ENCODE measurements around the gene SMOC2. TPM values are rescaled to one million over a fixed set of nuclear protein-coding genes. Genes with fewer than 3 reads are reported as not detected.

Gene SMOC2
- total RNA-seq, 4 donors from 2014 or later: 9.0 to 25.7 (median 15.2) TPM

DNA sequence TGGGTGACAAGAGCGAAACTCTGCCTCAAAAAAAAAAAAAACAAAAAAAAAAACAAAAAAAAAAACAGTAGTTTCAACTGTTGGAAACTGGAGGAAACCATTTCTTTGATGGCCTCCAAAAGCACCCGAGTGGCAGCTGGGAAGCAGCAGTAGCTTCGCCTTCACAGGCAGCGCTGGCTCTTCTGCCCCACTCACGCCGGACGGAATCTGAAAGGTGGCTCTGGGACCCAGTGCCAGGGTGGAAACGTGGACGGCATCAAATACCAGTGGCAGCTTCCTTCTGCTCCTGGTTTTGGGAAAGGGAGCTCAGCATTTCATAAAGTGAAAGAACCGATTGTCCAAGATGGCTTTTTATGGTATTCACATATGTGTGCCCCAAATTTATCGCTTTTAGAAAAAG, 159.4 kb downstream of the SMOC2 start:
- DNase-seq: no peak
- TF ChIP-seq, protein P1, sequence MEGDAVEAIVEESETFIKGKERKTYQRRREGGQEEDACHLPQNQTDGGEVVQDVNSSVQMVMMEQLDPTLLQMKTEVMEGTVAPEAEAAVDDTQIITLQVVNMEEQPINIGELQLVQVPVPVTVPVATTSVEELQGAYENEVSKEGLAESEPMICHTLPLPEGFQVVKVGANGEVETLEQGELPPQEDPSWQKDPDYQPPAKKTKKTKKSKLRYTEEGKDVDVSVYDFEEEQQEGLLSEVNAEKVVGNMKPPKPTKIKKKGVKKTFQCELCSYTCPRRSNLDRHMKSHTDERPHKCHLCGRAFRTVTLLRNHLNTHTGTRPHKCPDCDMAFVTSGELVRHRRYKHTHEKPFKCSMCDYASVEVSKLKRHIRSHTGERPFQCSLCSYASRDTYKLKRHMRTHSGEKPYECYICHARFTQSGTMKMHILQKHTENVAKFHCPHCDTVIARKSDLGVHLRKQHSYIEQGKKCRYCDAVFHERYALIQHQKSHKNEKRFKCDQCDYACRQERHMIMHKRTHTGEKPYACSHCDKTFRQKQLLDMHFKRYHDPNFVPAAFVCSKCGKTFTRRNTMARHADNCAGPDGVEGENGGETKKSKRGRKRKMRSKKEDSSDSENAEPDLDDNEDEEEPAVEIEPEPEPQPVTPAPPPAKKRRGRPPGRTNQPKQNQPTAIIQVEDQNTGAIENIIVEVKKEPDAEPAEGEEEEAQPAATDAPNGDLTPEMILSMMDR (IDR thresholded peaks at IDR 0.05): no peak
- no peak for TF ChIP-seq POLR2A (IDR thresholded peaks at IDR 0.05)
- Histone ChIP-seq H3K9me3 (no peaks in the 10 kb centered on the region), H3K4me3 (replicated peaks in 1 of 3) (no peak overlapping the region), H3K27ac (no peak overlapping the region), H3K27me3 (no peaks in the 10 kb centered on the region), H3K4me1 (no peaks in the 10 kb centered on the region), H3K36me3 (no peaks in the 10 kb centered on the region)
- intact Hi-C loops (cut with DNase I): no loop called here
- WGBS, 2 donors: 97% methylated on average over 11 of the region's 11 CpGs

DNA sequence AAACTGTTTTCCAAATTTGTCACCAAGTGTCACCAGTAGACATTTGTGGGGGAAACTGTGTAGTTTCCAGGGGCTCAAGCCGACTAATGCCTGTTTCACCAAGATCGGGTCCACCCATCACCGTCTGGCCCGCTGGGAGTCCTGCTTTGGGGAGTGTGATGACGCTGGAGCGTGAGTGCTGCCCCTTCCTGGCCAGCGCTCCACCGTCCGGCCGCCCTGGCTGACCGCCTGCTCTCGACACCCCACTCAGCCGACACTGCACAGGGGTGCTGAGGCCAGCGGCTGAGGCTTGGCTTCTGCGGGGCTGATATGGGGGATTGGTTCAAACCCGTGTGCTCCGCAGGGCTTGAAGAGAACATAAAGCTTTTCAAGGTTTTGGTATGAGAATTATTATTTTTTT, 160.1 kb downstream of the SMOC2 start:
- no peaks in the 10 kb centered on the region for H3K27me3 ChIP-seq
- no peak overlapping the region for H3K4me3 ChIP-seq (replicated peaks in 1 of 3)
- DNase-seq: no peak
- H3K27ac ChIP-seq: no peak overlapping the region
- intact Hi-C loops (cut with DNase I): no loop called here
- no peaks in the 10 kb centered on the region for H3K36me3 ChIP-seq
- no peaks in the 10 kb centered on the region for H3K9me3 ChIP-seq
- 84 to 85% methylated on average over 14 to 17 of the region's 17 CpGs for WGBS, 2 donors
- H3K4me1 ChIP-seq: no peaks in the 10 kb centered on the region
- no peak for TF ChIP-seq POLR2A (IDR thresholded peaks at IDR 0.05)
- TF ChIP-seq, protein P1 (IDR thresholded peaks at IDR 0.05): no peak

DNA sequence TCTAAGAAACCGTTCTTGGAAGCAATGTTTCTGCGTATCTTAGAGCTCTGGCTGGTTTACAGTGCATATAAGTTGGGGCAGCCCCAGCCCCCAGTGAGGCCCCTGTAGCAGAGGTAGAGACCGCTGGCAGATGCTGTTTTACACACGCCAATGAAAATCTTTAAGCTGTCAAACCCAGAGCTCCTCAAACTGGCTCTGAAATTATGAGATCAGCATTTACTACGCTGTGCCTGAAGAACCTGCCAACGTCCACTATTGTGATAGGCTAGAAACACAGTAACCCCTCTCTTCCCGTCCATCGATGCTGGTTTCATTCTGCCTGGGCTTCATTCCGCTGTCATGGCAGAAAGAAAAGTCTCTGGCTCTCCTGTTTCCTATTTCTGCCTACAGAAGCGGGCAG, 160.6 kb downstream of the SMOC2 start:
- H3K36me3 ChIP-seq: no peaks in the 10 kb centered on the region
- intact Hi-C loops (cut with DNase I): no loop called here
- no peaks in the 10 kb centered on the region for H3K9me3 ChIP-seq
- no peak overlapping the region for H3K4me3 ChIP-seq (replicated peaks in 1 of 3)
- no peaks in the 10 kb centered on the region for H3K4me1 ChIP-seq
- 79 to 84% methylated on average over 10 of the region's 10 CpGs for WGBS, 2 donors
- H3K27me3 ChIP-seq: no peaks in the 10 kb centered on the region
- no peak overlapping the region for H3K27ac ChIP-seq
- DNase-seq: no peak
- TF ChIP-seq, protein P1 (IDR thresholded peaks at IDR 0.05): no peak
- no peak for TF ChIP-seq POLR2A (IDR thresholded peaks at IDR 0.05)

DNA sequence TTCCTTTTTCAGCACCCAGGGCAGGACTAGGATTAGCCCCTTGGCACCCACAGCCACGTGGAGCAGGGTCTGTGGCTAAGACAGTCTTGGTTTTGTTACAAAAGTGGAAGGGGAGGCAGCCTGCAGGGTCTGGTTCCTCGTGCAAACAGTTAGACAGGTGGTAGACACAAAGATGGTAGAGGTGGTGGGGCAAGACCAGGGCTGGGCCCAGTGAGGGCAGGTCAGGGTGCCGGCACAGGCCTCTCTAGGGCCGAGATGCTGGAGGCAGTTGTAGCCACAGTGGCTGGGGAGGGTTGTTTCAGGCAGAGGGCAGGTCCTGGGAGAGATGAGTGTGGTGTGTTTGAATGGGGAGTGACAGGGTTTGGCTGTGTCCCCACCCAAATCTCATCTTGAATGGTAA, 161.6 kb downstream of the SMOC2 start:
- no peaks in the 10 kb centered on the region for H3K27me3 ChIP-seq
- peaks cover 0 to 5% of the 10 kb centered on the region in 2 donors for H3K4me1 ChIP-seq
- no peaks in the 10 kb centered on the region for H3K9me3 ChIP-seq
- no peak for TF ChIP-seq POLR2A (IDR thresholded peaks at IDR 0.05)
- TF ChIP-seq, protein P1 (IDR thresholded peaks at IDR 0.05): no peak
- WGBS, 2 donors: 91 to 92% methylated on average over 4 of the region's 4 CpGs
- no peaks in the 10 kb centered on the region for H3K36me3 ChIP-seq
- no peak overlapping the region for H3K27ac ChIP-seq
- H3K4me3 ChIP-seq (replicated peaks in 1 of 3): no peak overlapping the region
- no peak for DNase-seq
- intact Hi-C loops (cut with DNase I): no loop called here

DNA sequence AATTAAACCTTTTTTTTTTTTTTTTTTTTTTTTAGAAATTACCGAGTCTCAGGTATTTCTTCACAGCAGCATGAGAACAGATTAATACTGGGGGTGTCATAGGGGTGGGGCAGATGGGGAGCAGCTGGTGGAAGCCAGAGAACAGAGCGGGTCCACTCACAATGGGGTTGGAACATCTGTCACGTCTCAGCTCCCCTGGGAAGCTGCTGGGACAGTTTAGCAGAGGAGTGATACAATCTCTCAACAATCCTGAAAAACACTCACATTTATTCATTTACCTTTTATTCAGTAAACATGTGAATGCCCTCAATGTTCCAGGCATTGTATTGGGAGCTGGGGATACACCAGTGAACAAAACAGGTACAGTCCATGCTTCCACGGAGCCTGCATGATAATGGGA, 162.2 kb downstream of the SMOC2 start:
- no peaks in the 10 kb centered on the region for H3K36me3 ChIP-seq

More for the DNA sequence above, 162.2 kb downstream of the SMOC2 start:
- TF ChIP-seq, protein P1 (IDR thresholded peaks at IDR 0.05): no peak
- no peak for TF ChIP-seq POLR2A (IDR thresholded peaks at IDR 0.05)
- no peak overlapping the region for H3K27ac ChIP-seq
- WGBS, 2 donors: 85 to 91% methylated on average over 4 of the region's 4 CpGs
- no peaks in the 10 kb centered on the region for H3K27me3 ChIP-seq
- no peak for DNase-seq
- H3K9me3 ChIP-seq: no peaks in the 10 kb centered on the region
- peaks cover 0 to 6% of the 10 kb centered on the region in 2 donors for H3K4me1 ChIP-seq
- intact Hi-C loops (cut with DNase I): no loop called here
- no peak overlapping the region for H3K4me3 ChIP-seq (replicated peaks in 1 of 3)

Data from thyroid gland (tissue), 4 donors.